ENCODE results near the gene FOXO6. TPM values are rescaled to one million over a fixed set of nuclear protein-coding genes. Genes with fewer than 3 reads are reported as not detected.

FOXO6 gene
- total and polyA plus RNA-seq, 10 of the 15 experiments (the other 5 are each of a cell fraction or from before 2014, with no cell fraction given) = 0.37 TPM; not detected in 9

DNA sequence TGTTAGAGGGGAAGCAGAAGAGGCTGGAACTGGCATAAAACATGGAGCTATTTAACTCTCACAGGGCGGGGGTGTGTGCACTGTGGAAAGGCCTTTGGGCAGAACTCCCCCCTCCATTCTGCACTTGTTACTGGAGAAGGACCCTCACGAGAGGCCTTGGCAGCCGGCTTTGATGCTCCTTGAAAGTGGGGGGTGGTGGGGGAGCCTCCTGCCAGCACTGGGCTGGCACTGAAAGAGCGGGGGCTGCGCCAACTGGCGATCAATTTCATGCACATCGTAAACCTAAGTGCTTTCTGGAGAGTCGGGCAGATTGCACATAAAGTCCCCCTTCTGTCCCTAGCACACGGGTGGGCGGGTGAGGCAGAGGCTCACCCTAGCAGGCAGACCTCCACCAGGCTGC lies 28.9 kb downstream of the FOXO6 start:
- H3K4me3 ChIP-seq = no peak overlapping the region
- no peaks in the 10 kb centered on the region for H3K4me1 ChIP-seq (ENCODE audit: control insufficient read depth, insufficient read depth, low read length)
- ChIA-PET POLR2A (no interaction called here), RAD21 (ENCODE audit: unreplicated experiment) (no interaction called here), SMC1A (ENCODE audit: uncharacterized antibody, unreplicated experiment) (interaction anchor here (0.9 kb wide), 1 partner anchor 28 kb away, joined by 3 read pairs; the partner anchor contains the start of gene FOXO6), CTCF (interaction anchor here (0.6 to 1.0 kb wide), 3 partner anchors 37 to 293 kb away, joined by 3 read pairs; no protein-coding TSS in a partner anchor)
- no TSS peak for BruUV-seq (replicated peaks)
- H2AFZ ChIP-seq (ENCODE audit: control insufficient read depth, low read depth, low read length) = no peak overlapping the region
- no peaks in the 10 kb centered on the region for H3K9me3 ChIP-seq (replicated peaks; ENCODE audit: control insufficient read depth, insufficient read depth, low read length)
- H3K4me2 ChIP-seq (ENCODE audit: control insufficient read depth, insufficient read depth) = no peak overlapping the region
- no peak overlapping the region for H3K9ac ChIP-seq (ENCODE audit: control insufficient read depth, insufficient read depth, low read length)
- no peak for DNase-seq (ENCODE audit: low read depth, low spot score)
- H3K27ac ChIP-seq (ENCODE audit: control insufficient read depth, insufficient read depth) = no peak overlapping the region
- H4K20me1 ChIP-seq (ENCODE audit: control insufficient read depth, insufficient read depth) = no peaks in the 10 kb centered on the region
- H3K36me3 ChIP-seq (ENCODE audit: control insufficient read depth in 2 of 2, insufficient read depth in 2 of 2, low read length in 1 of 2) = no peaks in the 10 kb centered on the region
- ATAC-seq = no peak
- intact Hi-C loops (cut with micrococcal nuclease; ENCODE audit: unreplicated experiment) = no loop called here
- no peak for TF ChIP-seq SMC3 (IDR thresholded peaks at IDR 0.05; ENCODE audit: borderline replicate concordance, low read length)
- TF ChIP-seq RUNX3 (IDR thresholded peaks at IDR 0.05; ENCODE audit: low read length) = no peak
- TF ChIP-seq FOXK2 (IDR thresholded peaks at IDR 0.05) = no peak
- TF ChIP-seq CBFB (IDR thresholded peaks at IDR 0.05; ENCODE audit: low read depth) = no peak
- no peak for TF ChIP-seq MEF2B (IDR thresholded peaks at IDR 0.05; ENCODE audit: partially characterized antibody, poor library complexity, severe bottlenecking)
- TF ChIP-seq CBX3 (IDR thresholded peaks at IDR 0.05; ENCODE audit: borderline replicate concordance, low read depth) = no peak
- TF ChIP-seq PML (IDR thresholded peaks at IDR 0.05; ENCODE audit: low read length) = no peak
- no peak for TF ChIP-seq MYC (IDR thresholded peaks at IDR 0.05; ENCODE audit: insufficient read depth, insufficient read length, insufficient replicate concordance, low read length, severe bottlenecking)
- no peak for TF ChIP-seq SP1 (IDR thresholded peaks at IDR 0.05; ENCODE audit: low read depth, low read length)
- H3K79me2 ChIP-seq (ENCODE audit: control insufficient read depth, insufficient read depth, low read length) = no peaks in the 10 kb centered on the region
- H3K27me3 ChIP-seq (replicated peaks in 1 of 2; ENCODE audit: control insufficient read depth in 2 of 2, insufficient read depth in 2 of 2, low read length in 1 of 2) = peaks cover 5 to 10% of the 10 kb centered on the region in 2 experiments; a peak in 3 of 4 replicates
- 34% methylated on average over 10 of the region's 10 CpGs for WGBS (ENCODE audit: insufficient coverage, insufficient replicate concordance, low lambda C conversion rate, missing lambda C conversion rate)
- no peak for FAIRE-seq
- in situ Hi-C loops (cut with MboI) = no loop called here

DNA sequence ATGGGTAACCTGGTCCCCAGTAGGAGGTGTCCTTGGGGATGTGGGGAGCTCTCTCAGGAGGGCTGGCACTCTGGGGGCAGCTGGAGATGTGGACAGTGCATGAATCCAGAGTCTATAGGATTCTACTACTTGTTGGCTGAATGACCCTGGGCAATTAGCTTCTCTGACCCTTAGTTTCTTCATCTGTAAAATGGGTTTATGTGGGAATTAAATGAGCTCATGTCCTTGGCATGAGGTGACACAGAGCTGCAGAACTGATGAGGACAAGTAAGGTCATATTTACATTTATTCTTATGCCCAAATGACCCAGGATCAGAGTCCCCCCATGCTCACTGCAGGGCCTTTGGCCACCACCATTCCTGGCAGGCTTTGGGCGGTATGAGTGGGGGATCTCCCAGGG lies 29.3 kb downstream of the FOXO6 start:
- ChIA-PET POLR2A (no interaction called here), CTCF (interaction anchor here (0.7 to 1.0 kb wide), 2 partner anchors 38 to 68 kb away, joined by 3 read pairs; no protein-coding TSS in a partner anchor), SMC1A (ENCODE audit: uncharacterized antibody, unreplicated experiment) (interaction anchor here (0.9 kb wide), 1 partner anchor 29 kb away, joined by 3 read pairs; the partner anchor contains the start of gene FOXO6), RAD21 (ENCODE audit: unreplicated experiment) (no interaction called here)
- Histone ChIP-seq H3K4me1 (ENCODE audit: control insufficient read depth, insufficient read depth, low read length) (no peaks in the 10 kb centered on the region), H3K9ac (ENCODE audit: control insufficient read depth, insufficient read depth, low read length) (no peak overlapping the region), H3K4me3 (no peak overlapping the region), H3K27me3 (replicated peaks in 1 of 2; ENCODE audit: control insufficient read depth in 2 of 2, insufficient read depth in 2 of 2, low read length in 1 of 2) (peaks cover 5 to 7% of the 10 kb centered on the region in 2 experiments; a peak in 3 of 4 replicates), H3K9me3 (replicated peaks; ENCODE audit: control insufficient read depth, insufficient read depth, low read length) (no peaks in the 10 kb centered on the region), H3K27ac (ENCODE audit: control insufficient read depth, insufficient read depth) (no peak overlapping the region), H2AFZ (ENCODE audit: control insufficient read depth, low read depth, low read length) (no peak overlapping the region), H3K36me3 (ENCODE audit: control insufficient read depth in 2 of 2, insufficient read depth in 2 of 2, low read length in 1 of 2) (no peaks in the 10 kb centered on the region), H4K20me1 (ENCODE audit: control insufficient read depth, insufficient read depth) (no peaks in the 10 kb centered on the region), H3K4me2 (ENCODE audit: control insufficient read depth, insufficient read depth) (no peak overlapping the region), H3K79me2 (ENCODE audit: control insufficient read depth, insufficient read depth, low read length) (no peaks in the 10 kb centered on the region)
- DNase-seq (ENCODE audit: low read depth, low spot score) (no peak), FAIRE-seq (no peak), ATAC-seq (no peak)
- intact Hi-C loops (cut with micrococcal nuclease; ENCODE audit: unreplicated experiment) = no loop called here
- BruUV-seq (replicated peaks) = no TSS peak
- 21% methylated on average over 1 of the region's 1 CpG for WGBS (ENCODE audit: insufficient coverage, insufficient replicate concordance, low lambda C conversion rate, missing lambda C conversion rate)
- in situ Hi-C loops (cut with MboI) = no loop called here
- no peak for TF ChIP-seq DPF2 (IDR thresholded peaks at IDR 0.05)
- no peak for TF ChIP-seq ZNF622 (IDR thresholded peaks at IDR 0.05)
- no peak for TF ChIP-seq POLR2AphosphoS2 (IDR thresholded peaks at IDR 0.05; ENCODE audit: low read depth, low read length)
- TF ChIP-seq, protein P1, sequence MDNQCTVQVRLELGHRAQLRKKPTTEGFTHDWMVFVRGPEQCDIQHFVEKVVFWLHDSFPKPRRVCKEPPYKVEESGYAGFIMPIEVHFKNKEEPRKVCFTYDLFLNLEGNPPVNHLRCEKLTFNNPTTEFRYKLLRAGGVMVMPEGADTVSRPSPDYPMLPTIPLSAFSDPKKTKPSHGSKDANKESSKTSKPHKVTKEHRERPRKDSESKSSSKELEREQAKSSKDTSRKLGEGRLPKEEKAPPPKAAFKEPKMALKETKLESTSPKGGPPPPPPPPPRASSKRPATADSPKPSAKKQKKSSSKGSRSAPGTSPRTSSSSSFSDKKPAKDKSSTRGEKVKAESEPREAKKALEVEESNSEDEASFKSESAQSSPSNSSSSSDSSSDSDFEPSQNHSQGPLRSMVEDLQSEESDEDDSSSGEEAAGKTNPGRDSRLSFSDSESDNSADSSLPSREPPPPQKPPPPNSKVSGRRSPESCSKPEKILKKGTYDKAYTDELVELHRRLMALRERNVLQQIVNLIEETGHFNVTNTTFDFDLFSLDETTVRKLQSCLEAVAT (IDR thresholded peaks at IDR 0.05) = no peak
- TF ChIP-seq, protein P2, sequence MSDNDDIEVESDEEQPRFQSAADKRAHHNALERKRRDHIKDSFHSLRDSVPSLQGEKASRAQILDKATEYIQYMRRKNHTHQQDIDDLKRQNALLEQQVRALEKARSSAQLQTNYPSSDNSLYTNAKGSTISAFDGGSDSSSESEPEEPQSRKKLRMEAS (IDR thresholded peaks at IDR 0.05; ENCODE audit: low read depth, low read length) = no peak
- TF ChIP-seq BCL11A (IDR thresholded peaks at IDR 0.05; ENCODE audit: low read depth, low read length) = no peak
- no peak for TF ChIP-seq CEBPB (IDR thresholded peaks at IDR 0.05; ENCODE audit: borderline replicate concordance in 1 of 2, low read depth in 2 of 2, low read length in 2 of 2)
- no peak for TF ChIP-seq ASH2L (IDR thresholded peaks at IDR 0.05; ENCODE audit: borderline replicate concordance, low read depth)
- TF ChIP-seq PML (IDR thresholded peaks at IDR 0.05; ENCODE audit: low read length) = no peak
- TF ChIP-seq SMARCA5 (IDR thresholded peaks at IDR 0.05) = no peak
- no peak for TF ChIP-seq NRF1 (conservative IDR thresholded peaks at IDR 0.05; ENCODE audit: low read depth, low read length)
- TF ChIP-seq CBX3 (IDR thresholded peaks at IDR 0.05; ENCODE audit: borderline replicate concordance, low read depth) = no peak
